ENCODE results near the gene ROR1. TPM values are rescaled to one million over a fixed set of nuclear protein-coding genes. Genes with fewer than 3 reads are reported as not detected.

ROR1 gene
- total RNA-seq, 1 donor = under 0.01 TPM

DNA sequence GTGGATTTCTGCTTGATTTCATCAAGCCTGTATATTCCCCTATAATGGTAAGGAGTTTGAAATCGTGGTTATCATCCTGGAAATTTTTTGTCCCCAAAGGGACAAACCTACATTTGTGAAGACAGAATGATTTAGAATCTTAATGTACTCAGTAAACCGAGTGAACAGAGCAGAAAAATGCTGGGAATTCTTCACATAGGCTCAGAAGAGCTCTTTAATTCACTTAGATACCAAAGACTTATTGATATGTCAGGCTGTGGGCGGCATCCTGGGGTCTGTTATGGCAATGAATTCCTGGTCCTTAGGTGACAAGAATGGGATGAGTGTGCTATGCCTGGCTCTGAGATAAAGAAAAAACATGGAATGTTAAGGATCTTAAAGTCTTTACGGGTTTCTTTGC, 74.9 kb downstream of the ROR1 start:
- DNase-seq (ENCODE audit: low read depth in 2 of 3, low spot score in 2 of 3) = no peak

DNA sequence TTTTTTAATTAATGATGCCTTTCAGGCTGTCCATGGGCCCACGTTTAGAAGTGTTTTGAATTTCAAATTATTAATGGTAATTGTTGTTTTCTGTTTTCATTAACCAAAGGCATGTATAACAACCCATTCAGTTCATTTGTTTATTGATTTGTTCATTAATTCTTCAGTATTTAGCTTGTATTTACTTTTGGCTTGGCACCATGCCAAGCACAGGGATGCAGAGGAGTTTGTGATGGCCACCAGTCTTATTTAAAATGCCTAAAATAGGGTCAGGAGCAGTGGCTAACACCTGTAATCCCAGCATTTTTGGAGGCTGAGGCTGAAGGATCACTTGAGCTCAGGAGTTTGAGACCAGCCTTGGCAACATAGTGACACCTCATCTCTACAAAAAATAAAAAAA, 75.3 kb downstream of the ROR1 start:
- DNase-seq (ENCODE audit: low read depth in 2 of 3, low spot score in 2 of 3) = no peak

GRCh38 chr1:63854091-63854490, 80.3 kb downstream of the ROR1 start:
- DNase-seq (ENCODE audit: low read depth in 2 of 3, low spot score in 2 of 3) = no peak

DNA sequence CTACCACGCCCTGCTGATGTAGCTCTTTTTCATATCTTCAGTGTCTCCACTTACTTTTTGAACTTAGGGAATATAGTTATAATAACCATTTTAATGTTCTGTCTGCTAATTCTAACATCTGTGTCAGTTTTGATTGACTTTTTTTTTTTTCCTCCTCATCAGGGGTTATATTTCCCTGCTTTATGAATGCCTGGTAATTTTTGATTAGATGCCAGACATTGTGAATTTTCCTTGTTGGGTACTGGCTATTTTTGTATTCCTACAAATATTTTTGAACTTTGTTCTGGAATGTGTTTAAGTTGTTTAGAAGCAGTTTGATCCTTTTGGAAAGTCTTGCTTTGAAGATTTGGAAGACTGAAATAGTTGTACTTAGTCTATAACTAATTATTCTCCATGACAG, 82.1 kb downstream of the ROR1 start:
- DNase-seq (ENCODE audit: low read depth in 2 of 3, low spot score in 2 of 3) = no peak

GRCh38 chr1:63856924-63857323, 83.1 kb downstream of the ROR1 start:
- DNase-seq (ENCODE audit: low read depth in 2 of 3, low spot score in 2 of 3) = no peak

- DNase-seq (ENCODE audit: low read depth in 2 of 3, low spot score in 2 of 3) = no peak
Measured at GRCh38 chr1:63857478-63857877, 83.7 kb downstream of the ROR1 start.

DNA sequence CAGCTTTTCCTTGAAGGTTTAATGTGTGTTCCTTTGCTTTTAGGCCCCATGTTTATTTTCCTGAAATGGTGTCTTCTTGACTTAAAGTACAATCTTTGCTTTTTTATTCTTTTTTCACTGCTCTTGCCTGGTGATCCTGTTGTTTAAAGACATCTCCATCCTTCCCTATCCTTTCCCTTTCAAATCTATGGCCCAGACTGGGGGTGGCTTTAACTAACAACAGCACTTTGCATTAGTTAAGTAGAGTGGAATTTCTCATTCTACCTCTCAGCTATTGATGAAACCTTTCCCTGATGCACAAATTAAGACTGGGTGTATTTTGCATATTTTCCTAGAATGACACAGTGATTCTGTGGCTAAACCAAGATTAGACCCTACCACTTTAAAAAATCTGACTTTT, 84.3 kb downstream of the ROR1 start:
- DNase-seq (ENCODE audit: low read depth in 2 of 3, low spot score in 2 of 3) = no peak

GRCh38 chr1:63859480-63860275, 85.9 kb downstream of the ROR1 start:
- no peak for DNase-seq (ENCODE audit: low read depth in 2 of 3, low spot score in 2 of 3)

- no peak for DNase-seq (ENCODE audit: low read depth in 2 of 3, low spot score in 2 of 3)
Measured at GRCh38 chr1:63861052-63861691, 87.4 kb downstream of the ROR1 start.

DNA sequence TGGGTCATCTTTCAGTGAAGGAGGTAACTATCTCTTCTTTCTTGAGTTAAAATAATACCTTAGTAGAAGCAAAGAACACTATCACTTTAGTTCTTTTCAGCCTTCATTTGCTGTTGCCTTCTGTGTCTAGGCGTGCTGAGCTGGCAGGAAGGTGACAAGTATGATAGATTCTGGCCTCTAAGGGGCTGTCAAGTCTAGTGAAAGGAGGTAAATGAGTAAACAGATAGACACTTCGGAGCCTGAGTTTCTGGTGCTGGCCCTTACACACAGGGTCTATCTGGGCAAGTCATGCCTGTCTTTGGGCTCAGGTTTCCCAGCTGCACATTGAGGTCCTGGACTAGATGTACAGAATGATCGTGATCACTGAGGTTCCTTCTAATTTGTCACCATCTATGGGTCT, 89.3 kb downstream of the ROR1 start:
- DNase-seq (ENCODE audit: low read depth in 2 of 3, low spot score in 2 of 3) = no peak

- no peak for DNase-seq (ENCODE audit: low read depth in 2 of 3, low spot score in 2 of 3)
Measured at GRCh38 chr1:63864224-63864641, 90.4 kb downstream of the ROR1 start.

GRCh38 chr1:63865561-63865960, 91.7 kb downstream of the ROR1 start:
- no peak for DNase-seq (ENCODE audit: low read depth in 2 of 3, low spot score in 2 of 3)

DNA sequence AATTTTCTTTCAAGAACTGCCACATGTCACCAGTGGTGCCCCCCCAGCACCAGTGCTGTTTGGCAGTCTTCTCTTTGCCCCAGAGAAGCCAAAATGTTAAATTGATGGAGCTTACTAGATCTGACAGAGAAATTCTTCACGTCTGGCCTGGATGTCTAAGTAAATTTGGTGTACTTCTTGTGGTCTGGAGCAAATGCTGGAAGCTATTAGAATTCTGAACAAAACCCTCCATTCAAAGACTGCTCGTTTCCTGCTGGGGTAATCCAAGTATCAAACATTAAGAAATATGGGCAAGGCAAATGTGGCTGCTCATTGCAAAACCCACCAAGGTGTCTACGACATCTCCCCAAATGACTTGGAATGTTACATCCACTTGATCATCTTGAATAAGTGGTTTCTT, 92.3 kb downstream of the ROR1 start:
- DNase-seq (ENCODE audit: low read depth in 2 of 3, low spot score in 2 of 3) = no peak

- no peak for DNase-seq (ENCODE audit: low read depth in 2 of 3, low spot score in 2 of 3)
Measured at GRCh38 chr1:63867429-63868176, 93.8 kb downstream of the ROR1 start.

DNA sequence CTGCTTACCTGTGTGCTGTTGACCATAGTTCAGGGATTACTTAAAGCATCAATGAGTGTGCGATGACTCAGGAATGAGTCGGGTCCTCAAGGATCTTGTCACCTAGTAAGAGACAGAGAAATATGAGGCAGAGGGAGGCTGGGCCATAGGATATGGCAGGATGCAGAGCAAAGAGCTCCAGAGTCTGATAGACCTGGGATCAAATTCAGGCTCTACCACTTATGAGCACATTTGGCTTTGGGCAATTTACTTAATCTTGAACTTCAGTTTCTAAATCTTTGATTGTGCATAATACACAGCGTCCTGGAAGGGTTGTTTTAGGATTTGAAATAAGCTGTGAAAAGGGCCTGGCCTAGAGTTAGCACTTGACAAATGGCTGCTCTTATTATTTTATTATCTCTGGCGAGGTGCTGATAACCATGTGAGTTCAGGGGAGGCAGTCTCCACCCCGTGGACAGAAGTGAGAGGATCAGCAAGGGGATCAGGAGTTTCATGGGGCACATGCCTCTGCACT, 94.5 kb downstream of the ROR1 start:
- no peak for DNase-seq (ENCODE audit: low read depth in 2 of 3, low spot score in 2 of 3)

GRCh38 chr1:63870152-63870551, 96.3 kb downstream of the ROR1 start:
- DNase-seq (ENCODE audit: low read depth in 2 of 3, low spot score in 2 of 3) = no peak

- no peak for DNase-seq (ENCODE audit: low read depth in 2 of 3, low spot score in 2 of 3)
Measured at GRCh38 chr1:63871463-63871862, 97.6 kb downstream of the ROR1 start.

DNA sequence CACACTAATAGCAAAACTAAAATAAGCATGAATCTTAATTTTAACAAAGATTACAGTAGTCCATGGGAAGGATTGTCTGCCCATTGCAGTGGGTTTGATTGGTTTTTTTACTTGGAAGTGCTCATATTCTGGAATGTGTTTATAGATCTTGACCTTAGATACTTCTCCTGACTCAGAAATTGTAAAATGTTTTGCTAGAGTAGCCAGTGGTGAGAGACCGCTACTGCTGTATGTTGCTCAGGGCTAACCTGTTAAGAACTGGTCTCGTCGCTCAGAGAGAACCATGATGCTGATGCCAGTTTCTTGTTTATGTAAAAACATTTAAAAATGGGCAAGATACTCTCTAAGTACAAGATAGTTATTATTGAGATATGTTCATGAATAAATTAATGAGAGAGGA, 99.9 kb downstream of the ROR1 start:
- DNase-seq (ENCODE audit: low read depth in 2 of 3, low spot score in 2 of 3) = no peak

GRCh38 chr1:63874278-63874880, 100.6 kb downstream of the ROR1 start:
- no peak for DNase-seq (ENCODE audit: low read depth in 2 of 3, low spot score in 2 of 3)

DNA sequence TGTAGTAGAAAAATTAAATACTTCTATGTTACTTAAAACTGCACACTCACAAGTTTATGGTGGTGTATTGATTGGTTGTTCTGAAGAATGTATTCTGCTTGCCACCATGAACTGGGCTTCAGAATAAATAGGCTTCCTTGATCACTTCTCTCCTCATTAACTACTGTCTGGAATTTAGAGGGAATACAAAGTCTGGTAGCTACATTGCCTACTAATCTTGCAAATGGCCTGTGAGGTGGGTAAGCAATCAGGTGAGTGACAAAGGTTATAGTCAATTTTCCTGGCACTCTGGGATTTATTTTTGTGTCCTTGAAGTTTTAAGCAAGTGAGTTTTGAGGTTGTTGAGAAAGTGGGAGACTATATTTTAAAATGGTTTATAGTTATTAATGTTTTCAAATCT, 101.8 kb downstream of the ROR1 start:
- no peak for DNase-seq (ENCODE audit: low read depth in 2 of 3, low spot score in 2 of 3)

All from hematopoietic multipotent progenitor cell (in vitro differentiated cells).